CD14-positive monocyte (primary cell): Measurements from ENCODE around the gene FBXW2. TPM values are rescaled to one million over a fixed set of nuclear protein-coding genes. Genes with fewer than 3 reads are reported as not detected.

Source experiments
- DNase-seq, 3 donors: peaks; one replicate each; pipeline ENCODE4 v3.0.0-alpha.2; 2011 to 2022
- H2AFZ ChIP-seq: 2 replicates; pipeline ENCODE4 v1.6.0; 2012; ENCODE audit warnings: mild to moderate bottlenecking, low read depth, low read length, inconsistent platforms; ENCODE audit not compliant: insufficient read depth, poor library complexity, severe bottlenecking
- H3K27ac ChIP-seq, 2 donors: 1 replicate in 1 of 2; 2 replicates in 1 of 2; pipeline ENCODE4 v1.5.1; 2012 to 2013; ENCODE audit warnings: low read length in 2 of 2, control low read depth in 1 of 2, inconsistent platforms in 1 of 2, low read depth in 1 of 2, mild to moderate bottlenecking in 1 of 2
- H3K27me3 ChIP-seq, 2 donors: one replicate each; pipeline versions ENCODE4 v1.6.0 to v1.6.1; 2011 to 2013; ENCODE audit warnings: low read length in 2 of 2; ENCODE audit not compliant: control insufficient read depth in 2 of 2, insufficient read depth in 2 of 2
- H3K36me3 ChIP-seq, 2 donors: replicated peaks in 1 of 2; 1 replicate in 1 of 2; 2 replicates in 1 of 2; pipeline versions ENCODE4 v1.5.1 to v1.6.1; 2012 to 2013; ENCODE audit warnings: low read length in 2 of 2, control low read depth in 1 of 2, inconsistent platforms in 1 of 2, mild to moderate bottlenecking in 1 of 2; ENCODE audit not compliant: insufficient read depth in 2 of 2, control insufficient read depth in 1 of 2
- H3K4me1 ChIP-seq, 2 donors: 1 replicate in 1 of 2; 2 replicates in 1 of 2; pipeline versions ENCODE4 v1.5.1 to v1.6.1; 2012 to 2013; ENCODE audit warnings: low read length in 2 of 2, control low read depth in 1 of 2, inconsistent platforms in 1 of 2, mild to moderate bottlenecking in 1 of 2, moderate library complexity in 1 of 2; ENCODE audit not compliant: insufficient read depth in 2 of 2, control insufficient read depth in 1 of 2
- H3K4me2 ChIP-seq: replicated peaks from 2 replicates; pipeline ENCODE3; 2012; ENCODE audit warnings: low read length, moderate library complexity, mild to moderate bottlenecking; ENCODE audit not compliant: poor library complexity, severe bottlenecking; ENCODE audit errors: extremely low read depth
- H3K4me3 ChIP-seq, 3 experiments: fragments of 200-600 bp in 1 of 3; sonication (generic) in 1 of 3; replicated peaks in 1 of 3; 1 replicate in 2 of 3; 2 replicates in 1 of 3; pipeline ENCODE4 v1.5.1; 2011 to 2013; ENCODE audit warnings: low read length in 3 of 3, mild to moderate bottlenecking in 3 of 3, control low read depth in 2 of 3, low read depth in 2 of 3, inconsistent platforms in 1 of 3, moderate library complexity in 1 of 3
- H3K79me2 ChIP-seq: 2 replicates; pipeline ENCODE4 v1.6.0; 2012; ENCODE audit warnings: mild to moderate bottlenecking, control low read depth, inconsistent platforms, low read length, moderate library complexity; ENCODE audit not compliant: insufficient read depth
- H3K9ac ChIP-seq: 2 replicates; pipeline ENCODE4 v1.6.0; 2017; ENCODE audit warnings: low read length, mild to moderate bottlenecking; ENCODE audit not compliant: insufficient read depth, poor library complexity, severe bottlenecking
- H3K9me3 ChIP-seq, 2 donors: replicated peaks in 1 of 2; 1 replicate in 1 of 2; 2 replicates in 1 of 2; pipeline versions ENCODE4 v1.5.1 to v1.6.1; 2012 to 2013; ENCODE audit warnings: low read length in 2 of 2, control low read depth in 1 of 2; ENCODE audit not compliant: control insufficient read depth in 1 of 2, insufficient read depth in 1 of 2
- H4K20me1 ChIP-seq: 2 replicates; pipeline ENCODE4 v1.6.0; 2012; ENCODE audit warnings: mild to moderate bottlenecking, low read length, control low read depth, moderate library complexity; ENCODE audit not compliant: insufficient read depth
- H3K27ac Mint-ChIP-seq, 7 donors: one replicate each; pipeline ENCODE4 v1.8.0; 2020; ENCODE audit warnings: mild to moderate bottlenecking in 7 of 7, mixed read lengths in 7 of 7, moderate library complexity in 6 of 7, inconsistent platforms in 2 of 7
- H3K27me3 Mint-ChIP-seq, 3 donors: one replicate each; pipeline ENCODE4 v1.8.0; 2021 to 2022; ENCODE audit warnings: low read depth in 3 of 3, mild to moderate bottlenecking in 3 of 3, mixed read lengths in 3 of 3, moderate library complexity in 3 of 3, inconsistent platforms in 1 of 3
- H3K36me3 Mint-ChIP-seq, 2 donors: one replicate each; pipeline ENCODE4 v1.8.0; 2020; ENCODE audit warnings: mixed read lengths in 2 of 2, inconsistent platforms in 1 of 2, mild to moderate bottlenecking in 1 of 2
- H3K4me1 Mint-ChIP-seq: one replicate; pipeline ENCODE4 v1.8.0; 2020; ENCODE audit warnings: mild to moderate bottlenecking, mixed read lengths
- H3K4me3 Mint-ChIP-seq, 2 donors: one replicate each; pipeline ENCODE4 v1.8.0; 2020; ENCODE audit warnings: mild to moderate bottlenecking in 2 of 2, mixed read lengths in 2 of 2, moderate library complexity in 1 of 2
- H3K9me3 Mint-ChIP-seq, 7 donors: one replicate each; pipeline ENCODE4 v1.8.0; 2020 to 2022; ENCODE audit warnings: mixed read lengths in 7 of 7, mild to moderate bottlenecking in 6 of 7, moderate library complexity in 6 of 7, inconsistent platforms in 2 of 7
- CTCF ChIP-seq: fragments of 200-600 bp; IDR thresholded peaks from one replicate; pipeline ENCODE4 v1.8.0; 2022; ENCODE audit warnings: antibody characterized with exemption, mild to moderate bottlenecking
- WGBS: methylation state at CpG from one replicate; pipeline ENCODE4 v1.1.5; 2013; ENCODE audit warnings: missing lambda C conversion rate; ENCODE audit not compliant: insufficient coverage; 5-methylcytosine and 5-hydroxymethylcytosine counted together
- intact Hi-C, 2 donors: fragments of 100-400 bp; cut with micrococcal nuclease; formaldehyde crosslinking; loops; one replicate each; pipeline versions ENCODE4 v1.15.0 to v1.15.1; 2023
- polyA plus RNA-seq, 3 donors: library from polyadenylated mRNA; depleted of rRNA in 1 of 3; unstranded in 2 of 3; stranded (reverse) in 1 of 3; fragments of 300-500 nt in 2 of 3; fragments of >200 nt in 1 of 3; fragmentation: Illumina TruSeq in 2 of 3; gene quantifications; 1 replicate in 2 of 3; 2 replicates in 1 of 3; pipeline ENCODE4 v1.2.3, GENCODE V29; 2012 to 2021

Gene FBXW2
- polyA plus RNA-seq, 3 donors, result 20.0 to 30.8 (median 28.9) TPM

DNA sequence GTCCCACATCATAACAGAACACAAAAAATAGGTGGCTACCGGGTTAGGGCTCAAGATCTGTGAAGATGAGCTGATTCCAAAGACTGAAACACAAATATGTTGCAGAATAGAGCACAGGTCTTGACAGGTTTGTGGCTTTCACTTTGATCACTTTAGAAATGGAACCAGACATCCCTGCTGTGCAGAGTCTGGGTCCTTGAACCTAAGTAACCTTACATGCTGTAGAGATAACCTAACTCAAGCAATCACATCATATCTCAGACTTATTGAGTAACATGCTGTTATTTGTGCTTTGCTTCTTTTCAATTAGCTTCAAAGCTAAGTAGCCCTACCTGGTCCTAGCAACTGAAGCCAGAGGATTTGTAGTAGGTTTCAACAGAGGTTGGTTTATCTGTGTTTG lies 24.3 kb downstream of the FBXW2 start:
- no peak overlapping the region for H3K4me3 Mint-ChIP-seq
- Histone ChIP-seq H3K9ac (no peak overlapping the region), H3K9me3 (no peaks in the 10 kb centered on the region), H3K36me3 (peaks cover 77 to 97% of the 10 kb centered on the region in 2 donors), H3K27me3 (no peaks in the 10 kb centered on the region), H4K20me1 (no peaks in the 10 kb centered on the region), H3K79me2 (peaks cover 6% of the 10 kb centered on the region), H3K4me3 (no peak overlapping the region), H3K27ac (no peak overlapping the region), H2AFZ (no peak overlapping the region), H3K4me2 (no peak overlapping the region), H3K4me1 (peaks cover 9 to 13% of the 10 kb centered on the region in 2 donors)
- no peak for DNase-seq
- intact Hi-C loops, result no loop called here
- peaks cover 12% of the 10 kb centered on the region for H3K4me1 Mint-ChIP-seq
- H3K27ac Mint-ChIP-seq, result peak overlapping the region in 1 of 7 donors; percentile 43
- TF ChIP-seq CTCF, result no peak
- no peaks in the 10 kb centered on the region for H3K27me3 Mint-ChIP-seq
- peaks cover 76 to 94% of the 10 kb centered on the region in 2 donors for H3K36me3 Mint-ChIP-seq
- WGBS, result 100% methylated on average over 1 of the region's 1 CpG
- H3K9me3 Mint-ChIP-seq, result peaks cover 0 to 2% (median 0%) of the 10 kb centered on the region in 7 donors

DNA sequence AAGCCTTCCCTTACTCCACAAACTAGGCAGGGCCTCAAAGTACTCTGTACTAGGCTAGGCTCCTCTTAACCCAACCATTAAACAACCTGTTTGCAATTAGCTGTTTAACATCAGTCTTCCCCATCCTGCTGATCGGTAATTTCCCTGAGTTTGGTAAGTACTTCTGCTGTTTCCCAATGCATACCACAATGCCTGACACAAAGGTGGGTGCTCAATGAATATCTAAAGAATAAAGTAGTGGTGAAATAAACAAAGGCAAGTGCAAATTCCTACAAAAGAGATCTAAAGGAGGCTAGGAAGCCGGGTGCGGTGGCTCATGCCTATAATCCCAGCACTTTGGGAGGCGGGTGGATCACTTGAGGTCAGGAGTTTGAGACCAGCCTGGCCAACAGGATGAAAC lies 25.0 kb downstream of the FBXW2 start:
- Histone ChIP-seq H3K4me3 (no peak overlapping the region), H4K20me1 (no peaks in the 10 kb centered on the region), H3K36me3 (peaks cover 78 to 97% of the 10 kb centered on the region in 2 donors), H3K79me2 (peaks cover 6% of the 10 kb centered on the region), H3K4me2 (no peak overlapping the region), H3K27ac (no peak overlapping the region), H2AFZ (no peak overlapping the region), H3K4me1 (peaks cover 9 to 13% of the 10 kb centered on the region in 2 donors), H3K27me3 (no peaks in the 10 kb centered on the region), H3K9me3 (no peaks in the 10 kb centered on the region), H3K9ac (no peak overlapping the region)
- Mint-ChIP-seq H3K9me3 (peaks cover 0 to 2% (median 0%) of the 10 kb centered on the region in 7 donors), H3K36me3 (peaks cover 82 to 96% of the 10 kb centered on the region in 2 donors), H3K4me3 (no peak overlapping the region), H3K4me1 (peaks cover 12% of the 10 kb centered on the region), H3K27ac (peak overlapping the region in 3 of 7 donors; percentile 15 to 43 (median 38)), H3K27me3 (no peaks in the 10 kb centered on the region)
- DNase-seq, result no peak
- intact Hi-C loops, result no loop called here
- TF ChIP-seq CTCF, result no peak
- WGBS, result no CpG with 5 or more reads among the region's 4 CpGs
